SJSA1 (cell line): ENCODE data around the gene MEGF8. TPM values are rescaled to one million over a fixed set of nuclear protein-coding genes. Genes with fewer than 3 reads are reported as not detected.

Experiments used
- DNase-seq, 2 experiments: peaks; one replicate each; pipeline ENCODE4 v3.0.0-alpha.2; 2015 to 2020; ENCODE audit warnings: low spot score in 2 of 2, low read depth in 1 of 2
- H3K27ac ChIP-seq: fragments of 250-450 bp; sonication (Bioruptor Pico); 2 replicates; pipeline ENCODE4 v1.5.1; 2020; ENCODE audit warnings: mild to moderate bottlenecking, moderate library complexity
- H3K27me3 ChIP-seq: fragments of 250-450 bp; sonication (Bioruptor Pico); replicated peaks from 2 replicates; pipeline ENCODE4 v1.5.1; 2020; ENCODE audit warnings: mild to moderate bottlenecking, moderate library complexity
- H3K36me3 ChIP-seq: fragments of 250-450 bp; sonication (Bioruptor Pico); 2 replicates; pipeline ENCODE4 v1.5.1; 2020; ENCODE audit warnings: mild to moderate bottlenecking
- H3K4me1 ChIP-seq: fragments of 250-450 bp; sonication (Bioruptor Pico); replicated peaks from 2 replicates; pipeline ENCODE4 v1.6.1; 2021; ENCODE audit warnings: mild to moderate bottlenecking
- H3K4me3 ChIP-seq: fragments of 250-450 bp; sonication (Bioruptor Pico); 2 replicates; pipeline ENCODE4 v1.5.1; 2020; ENCODE audit warnings: mild to moderate bottlenecking
- H3K9me3 ChIP-seq: fragments of 250-450 bp; sonication (Bioruptor Pico); replicated peaks from 2 replicates; pipeline ENCODE4 v1.5.1; 2020; ENCODE audit warnings: mild to moderate bottlenecking
- total RNA-seq: library from RNA; depleted of rRNA; stranded (reverse); fragments of >200 nt; shearing (Covaris generic); gene quantifications from 2 replicates; pipeline ENCODE4 v1.2.3, GENCODE V29; 2014; rRNA removed

The MEGF8 gene
- total RNA-seq, 1 experiment from 2014 or later: 16.1 TPM

- Histone ChIP-seq H3K4me3 (no peak within 1 kb of the TSS), H3K27ac (no peak within 1 kb of the TSS)
- DNase-seq: no peak
Measured at GRCh38 chr19:42427313-42427712, 101.9 kb downstream of the MEGF8 start, which contains the start of gene LIPE. Gene LIPE (minus strand): TSS chr19:42427388. CDS start chr19:42427149, 239 bp downstream.

More at GRCh38 chr19:42427313-42427712, 101.9 kb downstream of the MEGF8 start, which contains the start of gene LIPE:
- no peaks in the 10 kb centered on the region for H3K27me3 ChIP-seq
- peaks cover 3% of the 10 kb centered on the region; the same call in 1 of the 2 replicates for H3K36me3 ChIP-seq
- no peaks in the 10 kb centered on the region for H3K9me3 ChIP-seq
- peaks cover 16% of the 10 kb centered on the region for H3K4me1 ChIP-seq

Other genes with a start within 250 kb of the MEGF8 start
- gene ZNF574, start 249.5 kb upstream of the MEGF8 start, total RNA-seq: 20.6 and 23.0 TPM in 2 replicates
- gene POU2F2, start 193.2 kb upstream of the MEGF8 start, total RNA-seq: 0.05 TPM in 1 of 2 replicates, not detected in the other
- 15.9 and 16.9 TPM in 2 replicates for gene DEDD2, start 108.0 kb upstream of the MEGF8 start, total RNA-seq
- gene ZNF526, start 105.3 kb upstream of the MEGF8 start, total RNA-seq: 5.0 and 10.5 TPM in 2 replicates
- gene GSK3A, start 83.0 kb upstream of the MEGF8 start, total RNA-seq: 23.2 and 26.7 TPM in 2 replicates
- 11.0 and 32.6 TPM in 2 replicates for gene ERF, start 70.5 kb upstream of the MEGF8 start, total RNA-seq
- 13.0 and 21.5 TPM in 2 replicates for gene CIC, start 56.4 kb upstream of the MEGF8 start, total RNA-seq
- 0.55 and 2.5 TPM in 2 replicates for gene PRR19, start 23.5 kb upstream of the MEGF8 start, total RNA-seq
- 17.9 and 23.0 TPM in 2 replicates for gene PAFAH1B3, start 23.0 kb upstream of the MEGF8 start, total RNA-seq
- gene TMEM145, start 12.3 kb upstream of the MEGF8 start, total RNA-seq: not detected in 2 replicates
- gene CNFN, start 64.7 kb downstream of the MEGF8 start, total RNA-seq: not detected in 2 replicates
- gene LIPE, start 101.8 kb downstream of the MEGF8 start, total RNA-seq: 3.3 and 7.9 TPM in 2 replicates
- not detected in 2 replicates for gene CXCL17, start 117.3 kb downstream of the MEGF8 start, total RNA-seq
- gene CEACAM1, start 202.8 kb downstream of the MEGF8 start, total RNA-seq: not detected in 2 replicates